ENCODE results near the gene NUDCD3. TPM values are rescaled to one million over a fixed set of nuclear protein-coding genes. Genes with fewer than 3 reads are reported as not detected.

The NUDCD3 gene
- total RNA-seq, 4 donors from 2014 or later: 29.7 to 66.7 (median 40.0) TPM

GRCh38 chr7:44486001-44486400, 4.5 kb downstream of the NUDCD3 start:
- TF ChIP-seq CTCF (IDR thresholded peaks at IDR 0.05; ENCODE audit: low read depth): no peak

GRCh38 chr7:44484482-44485313, 5.8 kb downstream of the NUDCD3 start:
- TF ChIP-seq CTCF (IDR thresholded peaks at IDR 0.05; ENCODE audit: low read depth): no peak

- no peak for TF ChIP-seq CTCF (IDR thresholded peaks at IDR 0.05; ENCODE audit: low read depth)
Measured at GRCh38 chr7:44482502-44483485, 7.7 kb downstream of the NUDCD3 start.

- no peak for TF ChIP-seq CTCF (IDR thresholded peaks at IDR 0.05; ENCODE audit: low read depth)
Measured at GRCh38 chr7:44477938-44478337, 12.5 kb downstream of the NUDCD3 start.

- no peak for TF ChIP-seq CTCF (IDR thresholded peaks at IDR 0.05; ENCODE audit: low read depth)
Measured at GRCh38 chr7:44477063-44477830, 13.2 kb downstream of the NUDCD3 start.

- TF ChIP-seq CTCF (IDR thresholded peaks at IDR 0.05; ENCODE audit: low read depth): no peak
Measured at GRCh38 chr7:44476313-44476712, 14.1 kb downstream of the NUDCD3 start.
